A549 (cell line): ENCODE measurements around the gene AKAP8L. TPM values are rescaled to one million over a fixed set of nuclear protein-coding genes. Genes with fewer than 3 reads are reported as not detected.

ENCODE experiments used
- CBX2 ChIP-seq: fragments of 200-600 bp; sonication (generic); IDR thresholded peaks from 2 replicates; pipeline ENCODE4 v1.6.1; 2016; ENCODE audit warnings: low read depth, mild to moderate bottlenecking, borderline replicate concordance
- CBX8 ChIP-seq: fragments of 200-600 bp; sonication (generic); IDR thresholded peaks from 2 replicates; pipeline ENCODE4 v1.6.1; 2016
- CEBPB ChIP-seq, 2 experiments: fragments of >200 bp in 1 of 2; sonication (Bioruptor Twin) in 1 of 2; formaldehyde crosslinking in 1 of 2; IDR thresholded peaks; 2 replicates each; pipeline ENCODE4 v1.6.1; 2012 to 2016
- CHD2 ChIP-seq: fragments of 150-350 bp; IDR thresholded peaks from 2 replicates; pipeline ENCODE4 v1.6.1; 2014; ENCODE audit warnings: low read length; ENCODE audit not compliant: partially characterized antibody
- CHD4 ChIP-seq: fragments of 200-600 bp; sonication (generic); IDR thresholded peaks from 2 replicates; pipeline ENCODE4 v1.6.1; 2016; ENCODE audit warnings: antibody characterized with exemption, mild to moderate bottlenecking, borderline replicate concordance
- EHF ChIP-seq: fragments of 250-450 bp; sonication (Bioruptor Pico); IDR thresholded peaks from 2 replicates; pipeline ENCODE4 v1.5.0; 2020; ENCODE audit warnings: mild to moderate bottlenecking
- EHMT2 ChIP-seq: fragments of 200-600 bp; sonication (generic); IDR thresholded peaks from 2 replicates; pipeline ENCODE4 v1.6.1; 2016; ENCODE audit warnings: antibody characterized with exemption, low read depth, mild to moderate bottlenecking, moderate library complexity
- EP300 ChIP-seq, 2 experiments: fragments of >200 bp; sonication (Bioruptor Twin); formaldehyde crosslinking; IDR thresholded peaks; 2 replicates in 1 of 2; 3 replicates in 1 of 2; pipeline ENCODE4 v1.6.1; 2016 to 2017
- ESRRA ChIP-seq: fragments of 150-350 bp; IDR thresholded peaks from 2 replicates; pipeline ENCODE4 v1.6.1; 2014; ENCODE audit warnings: mild to moderate bottlenecking, low read length, borderline replicate concordance
- FOSB ChIP-seq: fragments of 250-450 bp; sonication (Bioruptor Pico); IDR thresholded peaks from 2 replicates; pipeline ENCODE4 v1.5.0; 2020; ENCODE audit warnings: mild to moderate bottlenecking, moderate library complexity
- FOSL2 ChIP-seq, 2 experiments: fragments of 450-650 bp in 1 of 2; fragments of >200 bp in 1 of 2; sonication (Bioruptor Twin) in 1 of 2; formaldehyde crosslinking; IDR thresholded peaks; 2 replicates each; pipeline versions ENCODE4 v1.5.0 to v1.6.1; 2016 to 2020; ENCODE audit warnings: mild to moderate bottlenecking in 1 of 2, moderate library complexity in 1 of 2
- FOXS1 ChIP-seq: fragments of 250-450 bp; sonication (Bioruptor Pico); IDR thresholded peaks from 2 replicates; pipeline ENCODE4 v1.5.0; 2020; ENCODE audit warnings: mild to moderate bottlenecking, moderate library complexity
- GATA3 ChIP-seq: IDR thresholded peaks from 2 replicates; pipeline ENCODE4 v1.6.1; 2012; ENCODE audit warnings: borderline replicate concordance
- HDAC2 ChIP-seq: fragments of 200-600 bp; sonication (generic); IDR thresholded peaks from 2 replicates; pipeline ENCODE4 v1.6.1; 2016
- HEYL ChIP-seq: fragments of 250-450 bp; sonication (Bioruptor Pico); IDR thresholded peaks from 2 replicates; pipeline ENCODE4 v1.8.0; 2021; ENCODE audit warnings: mild to moderate bottlenecking, moderate library complexity
- HOXB13 ChIP-seq: fragments of 250-450 bp; sonication (Bioruptor Pico); IDR thresholded peaks from 2 replicates; pipeline ENCODE4 v1.5.0; 2020; ENCODE audit warnings: low read depth, mild to moderate bottlenecking, moderate library complexity
- JUN ChIP-seq, 2 experiments: fragments of >200 bp; sonication (Bioruptor Twin); formaldehyde crosslinking; IDR thresholded peaks; 2 replicates in 1 of 2; 3 replicates in 1 of 2; pipeline ENCODE4 v1.6.1; 2016 to 2017
- MAZ ChIP-seq: fragments of 150-350 bp; IDR thresholded peaks from 2 replicates; pipeline ENCODE4 v1.6.1; 2014; ENCODE audit warnings: antibody characterized with exemption, low read depth, low read length, borderline replicate concordance
- MYC ChIP-seq: IDR thresholded peaks from 2 replicates; pipeline ENCODE4 v1.6.1; 2012; ENCODE audit warnings: mild to moderate bottlenecking, inconsistent platforms, low read length, improper control_type of control experiment, borderline replicate concordance
- NFE2L2 ChIP-seq: fragments of 150-350 bp; conservative IDR thresholded peaks from 2 replicates; pipeline ENCODE4 v1.6.1; 2014; ENCODE audit warnings: low read length
- NPAS2 ChIP-seq: fragments of 250-450 bp; sonication (Bioruptor Pico); IDR thresholded peaks from 2 replicates; pipeline ENCODE4 v1.8.0; 2022; ENCODE audit warnings: mild to moderate bottlenecking, moderate library complexity, borderline replicate concordance
- NR3C1 ChIP-seq: fragments of >200 bp; sonication (Bioruptor Twin); formaldehyde crosslinking; IDR thresholded peaks from 3 replicates; pipeline ENCODE4 v1.6.1; 2017
- POLR2A ChIP-seq: IDR thresholded peaks from 2 replicates; pipeline ENCODE4 v1.6.1; 2012; ENCODE audit warnings: mild to moderate bottlenecking, low read length
- RAD21 ChIP-seq, 2 experiments: fragments of >200 bp in 1 of 2; sonication (Bioruptor Twin) in 1 of 2; formaldehyde crosslinking in 1 of 2; IDR thresholded peaks in 1 of 2; conservative IDR thresholded peaks in 1 of 2; 2 replicates in 1 of 2; 3 replicates in 1 of 2; pipeline ENCODE4 v1.6.1; 2012 to 2018; ENCODE audit warnings: inconsistent platforms in 1 of 2
- RARB ChIP-seq: fragments of 250-450 bp; sonication (Bioruptor Pico); IDR thresholded peaks from 2 replicates; pipeline ENCODE4 v1.8.0; 2021; ENCODE audit warnings: mild to moderate bottlenecking, moderate library complexity
- RCOR1 ChIP-seq: fragments of 150-350 bp; IDR thresholded peaks from 2 replicates; pipeline ENCODE4 v1.6.1; 2014; ENCODE audit warnings: antibody characterized with exemption, low read length, low read depth
- RFX5 ChIP-seq: fragments of 450-650 bp; IDR thresholded peaks from 2 replicates; pipeline ENCODE4 v1.7.1; 2014; ENCODE audit warnings: antibody characterized with exemption, mild to moderate bottlenecking, moderate library complexity
- RNF2 ChIP-seq: fragments of 200-600 bp; sonication (generic); IDR thresholded peaks from 2 replicates; pipeline ENCODE4 v1.6.1; 2016; ENCODE audit warnings: low read depth, mild to moderate bottlenecking, antibody characterized with exemption, moderate library complexity, borderline replicate concordance
- SMC3 ChIP-seq: fragments of >200 bp; sonication (Bioruptor Twin); formaldehyde crosslinking; IDR thresholded peaks from 3 replicates; pipeline ENCODE4 v1.6.1; 2018; ENCODE audit warnings: inconsistent platforms
- TP53 ChIP-seq: fragments of 250-450 bp; sonication (Bioruptor Pico); IDR thresholded peaks from 2 replicates; pipeline ENCODE4 v1.5.0; 2021; ENCODE audit warnings: mild to moderate bottlenecking, moderate library complexity
- ZC3H11A ChIP-seq: fragments of 450-650 bp; IDR thresholded peaks from 2 replicates; pipeline ENCODE4 v1.6.1; 2014; ENCODE audit warnings: antibody characterized with exemption, mild to moderate bottlenecking
- ZFP36 ChIP-seq: fragments of 450-650 bp; IDR thresholded peaks from 2 replicates; pipeline ENCODE4 v1.6.1; 2014; ENCODE audit warnings: borderline replicate concordance; ENCODE audit not compliant: partially characterized antibody
- ZSCAN20 ChIP-seq: fragments of 250-450 bp; sonication (Bioruptor Pico); IDR thresholded peaks from 2 replicates; pipeline ENCODE4 v1.8.0; 2022; ENCODE audit warnings: mild to moderate bottlenecking, moderate library complexity
- polyA plus RNA-seq, 4 experiments: library from polyadenylated mRNA; depleted of rRNA in 3 of 4; stranded (reverse); fragments of >200 nt; fragmentation: RNase III in 1 of 4; extraction: RNeasy Plus Mini Kit Qiagen cat#74134 plus additional on column Dnase treatment in 1 of 4; gene quantifications; 2 replicates in 3 of 4; 3 replicates in 1 of 4; pipeline ENCODE4 v1.2.3, GENCODE V29; 2011 to 2017
- TF ChIP-seq, protein P1 (sequence below): fragments of 150-350 bp; IDR thresholded peaks from 2 replicates; pipeline ENCODE4 v1.6.1; 2014; ENCODE audit warnings: low read depth, mild to moderate bottlenecking, low read length
- TF ChIP-seq, protein P2 (sequence below): fragments of 250-450 bp; sonication (Bioruptor Pico); IDR thresholded peaks from 2 replicates; pipeline ENCODE4 v1.5.0; 2020; ENCODE audit warnings: low read depth, mild to moderate bottlenecking, moderate library complexity
- TF ChIP-seq, protein P3 (sequence below): IDR thresholded peaks from 2 replicates; pipeline ENCODE4 v1.6.1; 2012
- TF ChIP-seq, protein P4 (sequence below): IDR thresholded peaks from 2 replicates; pipeline ENCODE4 v1.6.1; 2012
- TF ChIP-seq, protein P5 (sequence below): fragments of >200 bp; sonication (Bioruptor Twin); formaldehyde crosslinking; IDR thresholded peaks from 3 replicates; pipeline ENCODE4 v1.5.1; 2016
- TF ChIP-seq, protein P6 (sequence below): fragments of 450-650 bp; IDR thresholded peaks from 2 replicates; pipeline ENCODE4 v1.6.1; 2014; ENCODE audit warnings: antibody characterized with exemption

The AKAP8L gene
- polyA plus RNA-seq, 2 of the 4 experiments (the other 2 are of a cell fraction), result 28.4 to 42.9 TPM

DNA sequence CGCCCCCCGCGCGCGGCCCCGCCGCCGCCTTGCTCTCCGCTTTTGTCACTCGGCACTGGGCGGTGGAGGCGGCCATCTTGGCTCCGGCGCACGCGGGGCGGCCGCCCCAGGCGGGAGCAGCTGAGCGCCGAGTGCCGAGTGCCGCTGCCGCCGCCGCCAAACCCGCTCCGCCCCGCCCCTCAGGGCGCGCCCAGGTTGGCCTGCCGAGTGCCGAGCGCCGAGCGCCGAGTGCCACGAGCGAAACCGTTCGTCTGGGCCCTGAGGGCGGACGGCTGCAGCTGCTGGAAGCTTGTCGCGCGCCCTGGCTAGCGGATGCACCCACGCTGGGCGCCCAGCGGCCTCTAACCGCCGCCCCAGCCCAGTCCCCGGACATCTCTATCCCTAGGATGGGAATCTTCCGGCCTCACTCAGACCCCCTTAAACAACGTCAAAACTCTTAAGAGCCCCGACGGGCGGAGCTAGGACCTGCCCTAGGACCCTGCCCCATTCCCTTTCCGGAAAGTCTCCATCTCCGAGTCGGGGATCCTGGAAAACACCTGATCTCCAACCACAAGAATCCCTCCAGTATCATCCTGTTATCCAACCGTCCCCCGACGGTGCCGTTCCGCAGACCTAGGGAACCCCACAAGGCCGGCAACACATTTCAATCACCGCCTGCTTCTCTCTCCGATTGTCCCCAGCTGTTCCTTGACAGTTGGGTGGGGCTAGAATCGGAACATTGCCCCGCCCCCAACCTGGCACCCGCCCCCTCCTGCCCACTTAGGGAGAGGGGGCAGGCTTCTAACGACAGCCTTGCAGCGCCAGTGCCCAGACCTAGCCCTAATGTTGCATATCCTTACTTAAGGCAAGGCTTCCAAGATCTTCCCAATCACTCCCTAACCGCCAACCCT lies 14.1 kb upstream of the AKAP8L start (continued):
- no peak for TF ChIP-seq GATA3
- no peak for TF ChIP-seq FOSB (CRISPR knock-in tag)
- TF ChIP-seq ZFP36, result no peak
- TF ChIP-seq ZSCAN20 (CRISPR knock-in tag), result no peak
- no peak for TF ChIP-seq TP53 (CRISPR knock-in tag)
- TF ChIP-seq SMC3, result no peak
- no peak for TF ChIP-seq RFX5
- TF ChIP-seq HEYL (CRISPR knock-in tag), result no peak
- no peak for TF ChIP-seq FOXS1 (CRISPR knock-in tag)
- TF ChIP-seq JUN (IDR thresholded peaks at IDR 0.05), result peak in 1 of 2 experiments; percentile 68; a peak in 2 of 5 replicates
- no peak for TF ChIP-seq RARB (CRISPR knock-in tag)
- no peak for TF ChIP-seq EHF (CRISPR knock-in tag)
- TF ChIP-seq HDAC2, result no peak
- TF ChIP-seq, protein P1, sequence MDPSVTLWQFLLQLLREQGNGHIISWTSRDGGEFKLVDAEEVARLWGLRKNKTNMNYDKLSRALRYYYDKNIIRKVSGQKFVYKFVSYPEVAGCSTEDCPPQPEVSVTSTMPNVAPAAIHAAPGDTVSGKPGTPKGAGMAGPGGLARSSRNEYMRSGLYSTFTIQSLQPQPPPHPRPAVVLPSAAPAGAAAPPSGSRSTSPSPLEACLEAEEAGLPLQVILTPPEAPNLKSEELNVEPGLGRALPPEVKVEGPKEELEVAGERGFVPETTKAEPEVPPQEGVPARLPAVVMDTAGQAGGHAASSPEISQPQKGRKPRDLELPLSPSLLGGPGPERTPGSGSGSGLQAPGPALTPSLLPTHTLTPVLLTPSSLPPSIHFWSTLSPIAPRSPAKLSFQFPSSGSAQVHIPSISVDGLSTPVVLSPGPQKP, result no peak
- TF ChIP-seq, protein P2, sequence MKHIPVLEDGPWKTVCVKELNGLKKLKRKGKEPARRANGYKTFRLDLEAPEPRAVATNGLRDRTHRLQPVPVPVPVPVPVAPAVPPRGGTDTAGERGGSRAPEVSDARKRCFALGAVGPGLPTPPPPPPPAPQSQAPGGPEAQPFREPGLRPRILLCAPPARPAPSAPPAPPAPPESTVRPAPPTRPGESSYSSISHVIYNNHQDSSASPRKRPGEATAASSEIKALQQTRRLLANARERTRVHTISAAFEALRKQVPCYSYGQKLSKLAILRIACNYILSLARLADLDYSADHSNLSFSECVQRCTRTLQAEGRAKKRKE, result no peak
- TF ChIP-seq CHD4, result no peak
- TF ChIP-seq RAD21 (conservative IDR thresholded peaks at IDR 0.05 in 1 of 2, IDR thresholded peaks at IDR 0.05 in 1 of 2), result no peak
- TF ChIP-seq HOXB13, result no peak
- TF ChIP-seq RNF2, result no peak
- TF ChIP-seq, protein P3, sequence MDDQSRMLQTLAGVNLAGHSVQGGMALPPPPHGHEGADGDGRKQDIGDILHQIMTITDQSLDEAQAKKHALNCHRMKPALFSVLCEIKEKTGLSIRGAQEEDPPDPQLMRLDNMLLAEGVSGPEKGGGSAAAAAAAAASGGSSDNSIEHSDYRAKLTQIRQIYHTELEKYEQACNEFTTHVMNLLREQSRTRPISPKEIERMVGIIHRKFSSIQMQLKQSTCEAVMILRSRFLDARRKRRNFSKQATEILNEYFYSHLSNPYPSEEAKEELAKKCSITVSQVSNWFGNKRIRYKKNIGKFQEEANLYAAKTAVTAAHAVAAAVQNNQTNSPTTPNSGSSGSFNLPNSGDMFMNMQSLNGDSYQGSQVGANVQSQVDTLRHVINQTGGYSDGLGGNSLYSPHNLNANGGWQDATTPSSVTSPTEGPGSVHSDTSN, result 0 out of 2 replicates have a peak, but pooled peaks have one; percentile 24
- TF ChIP-seq, protein P4, sequence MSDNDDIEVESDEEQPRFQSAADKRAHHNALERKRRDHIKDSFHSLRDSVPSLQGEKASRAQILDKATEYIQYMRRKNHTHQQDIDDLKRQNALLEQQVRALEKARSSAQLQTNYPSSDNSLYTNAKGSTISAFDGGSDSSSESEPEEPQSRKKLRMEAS, result peak; percentile 83
- no peak for TF ChIP-seq CBX2
- peak; percentile 92 for TF ChIP-seq MYC
- no peak for TF ChIP-seq ZC3H11A
- TF ChIP-seq EP300 (IDR thresholded peaks at IDR 0.05), result no peak
- TF ChIP-seq NPAS2, result no peak
- TF ChIP-seq NR3C1, result no peak
- no peak for TF ChIP-seq NFE2L2
- TF ChIP-seq FOSL2 (IDR thresholded peaks at IDR 0.05), result no peak
- no peak for TF ChIP-seq FOSL2 (CRISPR knock-in tag; IDR thresholded peaks at IDR 0.05)
- TF ChIP-seq CHD2, result no peak
- TF ChIP-seq RCOR1, result no peak
- TF ChIP-seq POLR2A, result peak; percentile 35; the same call in 1 of the 2 replicates
- TF ChIP-seq, protein P5, sequence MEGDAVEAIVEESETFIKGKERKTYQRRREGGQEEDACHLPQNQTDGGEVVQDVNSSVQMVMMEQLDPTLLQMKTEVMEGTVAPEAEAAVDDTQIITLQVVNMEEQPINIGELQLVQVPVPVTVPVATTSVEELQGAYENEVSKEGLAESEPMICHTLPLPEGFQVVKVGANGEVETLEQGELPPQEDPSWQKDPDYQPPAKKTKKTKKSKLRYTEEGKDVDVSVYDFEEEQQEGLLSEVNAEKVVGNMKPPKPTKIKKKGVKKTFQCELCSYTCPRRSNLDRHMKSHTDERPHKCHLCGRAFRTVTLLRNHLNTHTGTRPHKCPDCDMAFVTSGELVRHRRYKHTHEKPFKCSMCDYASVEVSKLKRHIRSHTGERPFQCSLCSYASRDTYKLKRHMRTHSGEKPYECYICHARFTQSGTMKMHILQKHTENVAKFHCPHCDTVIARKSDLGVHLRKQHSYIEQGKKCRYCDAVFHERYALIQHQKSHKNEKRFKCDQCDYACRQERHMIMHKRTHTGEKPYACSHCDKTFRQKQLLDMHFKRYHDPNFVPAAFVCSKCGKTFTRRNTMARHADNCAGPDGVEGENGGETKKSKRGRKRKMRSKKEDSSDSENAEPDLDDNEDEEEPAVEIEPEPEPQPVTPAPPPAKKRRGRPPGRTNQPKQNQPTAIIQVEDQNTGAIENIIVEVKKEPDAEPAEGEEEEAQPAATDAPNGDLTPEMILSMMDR, result no peak
- TF ChIP-seq, protein P6, sequence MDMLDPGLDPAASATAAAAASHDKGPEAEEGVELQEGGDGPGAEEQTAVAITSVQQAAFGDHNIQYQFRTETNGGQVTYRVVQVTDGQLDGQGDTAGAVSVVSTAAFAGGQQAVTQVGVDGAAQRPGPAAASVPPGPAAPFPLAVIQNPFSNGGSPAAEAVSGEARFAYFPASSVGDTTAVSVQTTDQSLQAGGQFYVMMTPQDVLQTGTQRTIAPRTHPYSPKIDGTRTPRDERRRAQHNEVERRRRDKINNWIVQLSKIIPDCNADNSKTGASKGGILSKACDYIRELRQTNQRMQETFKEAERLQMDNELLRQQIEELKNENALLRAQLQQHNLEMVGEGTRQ, result no peak
- no peak for TF ChIP-seq ESRRA
- TF ChIP-seq MAZ, result peak; percentile 36; the same call in 1 of the 2 replicates
- TF ChIP-seq EHMT2, result no peak
- TF ChIP-seq CBX8, result no peak
- no peak for TF ChIP-seq CEBPB (IDR thresholded peaks at IDR 0.05)
